Putamen (tissue), 1 donor: ENCODE measurements around the gene ARMC2.

ENCODE experiments used
- DNase-seq: peaks from one replicate; pipeline ENCODE4 v3.0.0-alpha.2; 2016; ENCODE audit warnings: low spot score

The ARMC2 gene

DNA sequence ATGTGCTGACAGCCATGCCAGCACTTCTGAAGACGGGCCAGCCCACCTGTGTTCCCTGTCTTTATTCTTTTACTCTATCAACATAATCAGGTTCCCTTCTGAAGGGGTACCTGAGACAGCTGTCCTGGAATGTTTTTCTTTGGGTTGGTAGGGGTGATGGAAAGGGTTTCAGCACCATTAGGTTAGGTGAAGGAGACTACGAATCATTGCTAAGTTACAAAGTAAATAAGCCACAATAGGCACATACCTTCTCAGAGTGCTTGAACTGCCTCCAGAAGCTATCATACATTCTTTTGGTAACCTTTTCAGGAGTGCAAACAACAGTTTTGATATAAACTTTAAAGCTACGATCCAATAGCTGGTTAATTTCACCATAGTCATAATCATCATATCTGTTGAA lies 140.1 kb downstream of the ARMC2 start:
- DNase-seq: no peak

DNA sequence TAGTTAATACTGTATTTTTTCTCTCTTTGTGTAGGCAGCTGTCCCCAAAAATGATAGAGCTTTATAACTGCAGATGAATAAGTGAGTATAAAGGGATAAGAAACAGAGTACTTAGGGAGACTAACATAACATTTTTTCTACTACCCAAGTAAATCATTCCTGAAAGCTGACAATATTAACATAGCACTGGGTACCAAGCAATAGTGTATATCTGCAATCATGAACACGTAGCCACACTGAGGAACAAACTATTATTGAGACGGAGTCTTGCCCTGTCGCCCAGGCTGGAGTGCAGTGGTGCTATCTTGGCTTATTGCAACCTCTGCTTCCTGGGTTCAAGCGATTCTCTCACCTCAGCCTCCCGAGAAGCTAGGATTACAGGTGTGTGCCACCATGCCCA lies 140.5 kb downstream of the ARMC2 start:
- DNase-seq: no peak

DNA sequence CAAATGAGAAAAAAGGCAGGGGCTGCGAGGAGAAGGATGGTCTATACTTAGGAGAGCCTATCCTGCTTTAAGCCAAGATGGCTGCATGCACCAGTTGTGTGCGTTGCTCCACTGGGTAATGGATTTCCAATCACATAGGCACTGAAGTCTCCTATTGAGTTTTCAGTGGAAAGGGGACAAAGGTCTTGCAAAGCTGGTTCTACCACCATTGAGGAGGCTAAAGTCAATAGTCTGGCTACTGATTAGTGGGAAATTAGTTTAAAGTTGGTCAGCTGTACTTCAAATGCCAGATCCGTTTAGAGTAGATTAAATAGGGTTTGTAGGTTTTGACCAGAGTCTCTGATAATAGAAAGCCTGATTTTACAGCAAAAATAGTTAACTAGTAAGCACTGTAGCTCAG lies 141.5 kb downstream of the ARMC2 start:
- DNase-seq: no peak

DNA sequence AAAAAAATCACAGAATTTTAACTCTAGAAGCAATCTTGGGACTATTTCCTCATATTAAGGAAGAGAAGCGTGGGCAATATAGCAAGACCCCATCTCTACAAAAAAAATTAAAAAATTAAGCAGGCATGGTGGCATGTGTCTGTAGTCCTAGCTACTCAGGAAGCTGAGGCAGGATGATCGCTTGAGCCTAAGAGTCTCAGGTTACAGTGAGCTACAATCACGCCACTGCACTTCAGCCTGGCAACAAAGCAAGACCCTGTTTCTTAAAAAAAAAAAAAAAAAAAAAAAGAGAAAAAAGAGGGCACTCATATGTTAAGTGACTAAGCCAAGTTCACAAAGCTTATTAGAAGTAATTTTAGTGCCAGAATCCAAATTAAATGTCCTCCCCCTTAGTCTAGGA lies 145.7 kb downstream of the ARMC2 start:
- DNase-seq: no peak

DNA sequence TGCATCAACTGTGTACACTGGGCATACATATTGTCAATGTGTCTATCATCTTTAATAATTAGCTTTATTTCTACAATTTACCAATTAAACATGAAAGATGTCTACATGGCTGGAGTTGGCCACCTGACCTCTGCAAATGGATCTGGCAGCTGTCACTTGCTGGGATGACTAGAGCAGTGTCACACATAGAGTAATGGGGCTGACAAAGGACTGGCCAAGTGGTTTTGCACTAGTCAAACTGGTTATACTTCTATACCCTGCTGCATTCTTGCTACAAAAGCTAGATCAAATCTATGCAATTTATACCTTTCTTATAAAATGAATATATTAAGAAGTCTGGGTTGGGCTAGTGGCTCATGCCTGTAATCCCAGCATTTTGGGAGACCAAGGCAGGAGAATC lies 147.1 kb downstream of the ARMC2 start:
- no peak for DNase-seq

DNA sequence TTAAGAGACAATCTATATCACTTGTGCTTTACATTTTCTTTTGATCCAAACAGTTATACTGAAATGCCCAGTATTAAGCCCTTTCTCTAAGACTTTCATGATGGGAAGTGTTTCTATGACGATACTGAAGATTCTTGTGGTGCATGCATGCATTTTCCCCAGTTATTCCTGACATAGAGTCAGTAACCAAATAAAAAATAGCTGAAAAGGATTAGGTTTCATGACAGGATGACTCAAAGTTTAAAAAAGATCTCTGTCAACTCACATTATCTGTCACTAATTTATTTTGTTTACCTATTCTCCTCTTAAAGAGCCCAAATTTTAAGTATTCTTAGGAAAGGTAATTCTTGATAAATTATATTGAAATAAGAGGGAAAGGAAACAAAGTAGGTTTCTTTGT lies 148.0 kb downstream of the ARMC2 start:
- no peak for DNase-seq

DNA sequence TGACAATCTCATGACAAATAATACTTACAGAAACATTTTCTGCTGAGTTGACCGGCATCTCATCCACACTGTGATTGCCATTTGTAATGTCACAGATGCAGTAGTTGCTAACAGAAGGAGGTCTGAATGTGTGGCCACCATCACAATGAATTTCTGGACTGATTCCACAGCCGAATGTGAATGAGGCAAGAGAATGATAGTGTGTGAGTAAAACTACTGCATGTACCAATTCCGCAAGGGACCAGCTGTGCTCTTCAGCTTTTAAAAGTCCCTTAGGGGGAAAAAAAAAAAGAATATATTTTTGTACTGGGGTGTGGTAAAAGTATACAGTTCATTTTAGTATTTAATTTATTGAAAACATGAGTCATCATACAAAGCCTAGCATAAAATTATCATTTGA lies 150.3 kb downstream of the ARMC2 start:
- no peak for DNase-seq

DNA sequence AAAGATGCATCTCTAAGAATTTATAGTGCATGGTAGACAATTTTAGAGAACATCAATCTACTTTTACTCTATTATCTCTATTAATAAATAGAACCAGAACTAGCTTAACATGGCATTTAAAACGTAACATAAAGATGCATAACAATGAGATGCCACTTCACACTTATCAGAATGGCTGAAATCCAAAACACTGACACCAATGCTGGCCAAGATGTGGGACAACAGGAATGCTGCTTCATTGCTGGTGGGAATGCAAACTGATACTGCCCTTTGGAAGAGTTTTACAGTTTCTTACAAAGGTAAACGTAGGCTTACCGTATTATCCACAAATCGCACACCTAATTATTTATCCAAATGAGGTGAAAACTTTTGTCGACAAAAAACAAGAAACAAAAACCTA lies 151.2 kb downstream of the ARMC2 start:
- no peak for DNase-seq

DNA sequence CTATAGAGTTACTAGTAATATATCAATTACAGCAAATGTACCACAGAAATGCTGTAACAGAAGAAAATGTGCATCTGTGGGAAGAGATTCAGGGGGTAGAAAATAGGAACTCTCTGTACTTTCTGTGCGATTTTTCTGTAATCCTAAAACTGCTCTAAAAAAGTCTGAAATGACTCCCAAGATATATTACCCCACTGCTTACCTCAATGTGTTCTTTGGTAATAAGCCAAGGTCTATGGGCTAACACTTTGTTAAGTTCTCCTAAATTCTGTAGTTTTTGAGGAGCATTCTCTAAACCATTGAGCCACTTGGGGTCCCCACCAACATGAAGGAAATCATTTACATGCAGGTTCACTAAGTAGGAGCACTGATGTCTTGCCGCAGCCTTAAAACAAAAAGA lies 152.1 kb downstream of the ARMC2 start:
- no peak for DNase-seq

DNA sequence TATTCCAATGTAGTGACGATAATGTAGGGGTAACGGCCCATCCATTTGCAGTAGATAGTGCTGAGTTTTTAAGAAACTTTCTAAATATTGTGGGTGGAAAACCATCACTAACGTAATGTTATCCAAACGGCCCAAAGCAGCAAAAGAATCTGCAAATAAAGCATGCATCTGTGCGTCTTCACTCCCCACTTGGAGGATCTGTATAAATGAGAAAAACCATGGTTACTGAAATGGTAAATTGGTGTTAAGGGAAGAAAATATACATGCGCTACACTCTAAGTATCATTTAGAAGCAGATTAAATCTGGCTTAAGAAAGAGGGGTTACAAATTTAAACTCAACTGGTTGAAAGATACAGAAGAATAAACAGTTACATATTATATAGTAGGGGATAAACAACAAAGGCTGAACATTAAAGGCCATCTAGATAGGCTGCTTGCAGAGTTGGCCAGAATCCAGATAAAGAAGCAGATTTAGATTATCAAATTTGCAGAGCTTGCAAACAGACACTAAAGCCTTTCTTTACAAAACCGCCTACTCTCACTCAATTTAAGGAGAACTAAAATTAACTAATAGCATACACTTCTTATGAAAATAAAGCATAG lies 153.2 kb downstream of the ARMC2 start:
- no peak for DNase-seq

DNA sequence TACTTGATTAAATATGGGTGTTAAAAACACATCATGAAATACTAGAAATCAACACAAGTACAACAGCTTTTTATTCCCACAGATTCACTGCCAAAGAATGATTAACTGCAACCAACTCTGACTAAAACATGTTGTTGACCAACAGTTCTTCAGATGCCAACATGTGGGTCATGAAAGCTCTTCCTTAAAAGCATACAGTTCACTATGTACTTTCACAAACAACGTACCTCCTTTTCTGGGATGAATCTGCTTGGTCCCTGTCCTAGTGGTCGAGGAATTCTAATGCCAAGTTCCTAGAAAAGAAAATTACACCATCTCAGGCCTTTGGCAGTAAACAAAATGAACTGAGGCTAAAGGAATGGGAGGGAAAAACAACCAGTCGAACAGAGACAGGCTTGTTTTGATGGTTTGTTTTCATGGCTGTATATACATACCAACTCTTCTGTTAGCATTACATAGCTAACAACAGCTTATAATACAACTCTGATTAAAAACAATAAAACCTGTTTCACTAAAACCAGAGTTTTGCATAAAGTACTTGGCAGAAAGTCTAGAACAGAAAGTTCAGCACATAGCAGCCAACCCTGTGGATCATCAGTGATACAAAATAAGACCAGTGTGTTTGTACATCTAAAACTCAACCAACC lies 154.0 kb downstream of the ARMC2 start:
- DNase-seq: peak; percentile 24

DNA sequence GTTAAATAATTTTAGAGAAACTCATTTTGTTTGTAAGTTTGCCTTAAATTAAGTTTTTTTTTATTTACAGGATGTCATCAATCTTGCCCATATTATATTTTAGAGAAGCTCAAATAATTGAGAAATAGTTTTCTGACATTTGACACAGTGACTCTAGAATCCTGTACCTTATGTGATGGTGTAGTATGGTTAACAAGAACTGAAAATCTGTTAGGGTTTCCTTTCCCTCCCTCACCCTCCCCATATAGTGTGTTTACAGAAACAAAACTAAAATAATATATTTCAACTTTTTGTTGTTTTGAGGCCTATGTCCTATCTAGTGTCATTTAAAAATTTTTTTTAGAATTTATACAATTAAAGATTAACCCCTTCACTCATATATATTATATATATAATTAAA lies 154.7 kb downstream of the ARMC2 start:
- no peak for DNase-seq

DNA sequence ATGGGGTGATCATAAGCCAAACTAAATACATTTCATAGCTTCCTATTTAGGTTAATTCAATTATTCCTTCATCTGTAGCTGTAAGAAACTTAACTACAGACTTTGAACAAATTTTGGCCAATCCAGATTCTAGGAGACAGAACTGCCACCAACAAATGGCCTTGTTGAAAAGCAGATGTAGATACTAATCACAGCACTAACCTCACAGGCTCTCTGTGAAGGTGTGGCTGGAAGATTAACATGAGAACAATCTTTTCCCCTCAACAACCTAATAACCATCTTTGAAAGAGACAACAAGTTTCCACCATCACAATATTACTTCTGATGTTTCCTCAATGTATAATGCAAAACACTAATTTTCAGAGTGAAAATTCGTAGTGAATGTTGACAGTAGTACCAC lies 158.6 kb downstream of the ARMC2 start:
- DNase-seq: no peak

DNA sequence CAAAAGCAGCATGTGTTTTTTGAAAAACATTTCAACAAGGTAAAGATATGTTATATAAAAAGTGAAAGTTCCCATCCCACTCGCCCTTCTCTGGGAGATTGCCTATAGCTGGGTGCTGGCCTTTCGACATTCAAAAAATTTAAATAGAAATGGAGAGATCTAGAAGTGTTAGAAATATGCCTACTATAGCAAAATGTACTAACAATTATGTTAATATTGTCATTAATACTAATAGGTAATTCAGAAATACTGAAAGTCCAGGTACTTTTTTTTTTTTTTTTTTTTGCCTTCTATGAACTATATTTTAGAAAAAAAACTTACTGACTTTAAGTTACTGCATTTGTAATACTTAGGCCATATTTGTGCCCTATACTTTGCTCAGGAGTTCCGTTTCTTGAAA lies 159.3 kb downstream of the ARMC2 start:
- no peak for DNase-seq

DNA sequence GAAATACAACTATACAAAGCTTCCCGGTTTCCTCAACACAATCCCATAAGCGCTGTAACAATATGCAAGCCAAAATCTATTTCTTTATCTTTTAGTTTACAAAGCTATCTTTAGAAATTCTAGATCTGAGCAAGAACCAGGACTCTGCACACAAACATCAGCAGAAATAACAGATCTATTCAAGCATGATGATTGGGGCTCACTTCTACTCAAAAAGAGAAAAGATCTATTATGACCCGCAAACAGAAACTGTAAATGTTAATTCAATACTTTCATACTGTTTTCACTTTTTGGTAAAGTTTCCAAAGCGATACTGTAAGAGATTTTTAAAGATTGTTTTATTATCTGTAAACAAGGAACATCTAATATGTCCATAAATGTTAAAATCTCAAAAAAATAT lies 159.8 kb downstream of the ARMC2 start:
- DNase-seq: no peak

DNA sequence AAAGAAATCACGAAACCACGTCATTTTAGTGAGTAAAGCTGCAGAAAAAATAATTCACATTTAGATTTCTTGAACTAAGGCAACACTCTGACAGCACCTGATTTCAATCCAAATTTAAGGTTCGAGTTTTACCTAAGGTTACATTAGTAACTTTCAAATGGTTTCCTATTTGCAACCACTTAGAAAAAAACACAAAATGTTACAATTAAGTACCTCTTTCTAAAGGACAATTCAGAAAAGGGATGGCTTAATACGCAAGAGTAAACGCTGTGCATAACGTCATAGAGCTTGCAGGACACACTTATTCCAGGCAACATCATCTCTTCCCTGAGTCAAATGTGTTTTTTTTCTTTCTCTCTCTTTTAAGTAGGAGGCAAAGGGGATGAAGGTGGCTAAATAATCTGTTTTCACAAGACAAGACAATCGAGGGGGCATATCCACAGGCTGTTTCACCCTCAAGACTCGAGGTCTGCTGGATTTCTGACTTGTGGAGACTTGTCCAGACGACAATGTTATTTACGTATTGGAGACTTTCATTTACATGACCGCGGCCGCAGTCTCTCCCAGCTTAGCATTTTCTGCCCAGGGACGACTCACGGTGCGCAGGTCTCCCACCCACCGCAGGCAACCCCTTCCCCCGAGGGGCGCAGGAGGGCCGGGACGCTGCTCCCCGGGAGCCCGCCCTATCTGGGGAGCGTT lies 160.5 kb downstream of the ARMC2 start:
- DNase-seq: peak; percentile 56

DNA sequence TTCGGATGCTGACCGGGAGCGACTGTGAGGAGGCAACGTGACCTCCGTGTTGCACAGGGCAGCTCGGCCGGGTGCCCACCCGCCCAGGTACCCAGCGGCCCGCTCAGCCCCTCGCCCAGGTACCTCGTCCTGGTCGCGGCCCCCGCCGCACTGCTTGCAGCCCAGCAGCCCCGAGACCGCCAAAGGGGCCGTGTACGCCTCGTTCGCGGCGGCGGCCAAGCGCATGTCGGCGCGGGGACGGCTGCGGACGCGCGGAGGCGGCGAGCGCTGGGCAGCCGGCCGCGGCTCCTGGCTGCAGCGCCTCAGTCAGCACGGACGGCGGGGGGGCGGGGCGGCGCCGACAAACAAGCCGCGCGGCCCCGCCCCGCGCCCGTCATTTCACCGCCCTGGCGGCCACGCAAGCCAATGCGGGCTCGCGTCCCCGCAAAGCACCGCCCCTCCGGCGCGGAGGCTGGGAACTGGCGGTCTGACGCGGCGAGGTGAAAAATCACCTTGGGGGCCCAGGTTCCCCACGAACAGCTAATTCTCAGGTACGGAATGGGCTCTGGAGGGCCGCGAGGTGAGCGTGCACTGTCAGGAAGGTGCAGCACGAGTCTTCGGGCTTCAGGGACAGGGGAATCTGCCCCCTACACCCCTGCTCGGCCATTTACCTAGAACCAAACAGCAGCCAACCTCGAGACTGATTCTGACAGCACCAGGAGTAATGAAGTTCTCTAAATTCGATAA lies 161.2 kb downstream of the ARMC2 start:
- peak; percentile 92 for DNase-seq

DNA sequence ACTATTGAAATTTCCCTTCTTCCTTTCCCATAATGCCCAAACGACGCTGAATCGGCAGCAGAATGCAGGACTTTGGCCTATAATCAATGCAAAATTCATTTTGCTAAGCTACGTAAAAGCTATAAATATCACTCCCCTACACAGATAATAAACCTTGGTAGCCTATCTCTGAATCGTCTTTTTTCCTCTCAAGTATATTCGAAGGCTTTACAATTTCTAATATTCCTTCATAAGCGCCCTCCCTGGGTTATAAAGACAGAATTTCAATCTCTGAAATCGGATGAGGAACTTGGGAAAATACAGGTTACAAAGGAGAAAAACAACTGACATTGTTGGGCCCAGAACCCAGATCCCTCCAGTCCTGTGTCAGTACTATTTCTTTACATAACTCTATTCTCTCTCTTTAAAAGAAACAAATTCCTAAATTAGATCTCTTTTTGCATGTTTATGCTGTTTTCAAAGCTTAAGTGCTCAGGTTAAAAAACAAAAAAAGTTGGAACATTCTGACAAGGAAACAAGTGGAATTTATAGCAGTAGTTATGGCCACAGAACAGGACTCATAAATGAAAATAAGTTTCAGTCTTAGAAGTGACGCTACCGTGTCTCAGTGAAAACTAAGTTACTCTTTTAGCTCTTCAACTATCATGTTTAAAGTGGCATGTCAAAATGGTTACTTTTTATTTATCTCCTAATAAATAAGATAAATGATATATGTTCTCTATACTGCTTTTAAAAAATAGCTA lies 161.9 kb downstream of the ARMC2 start:
- DNase-seq: no peak

DNA sequence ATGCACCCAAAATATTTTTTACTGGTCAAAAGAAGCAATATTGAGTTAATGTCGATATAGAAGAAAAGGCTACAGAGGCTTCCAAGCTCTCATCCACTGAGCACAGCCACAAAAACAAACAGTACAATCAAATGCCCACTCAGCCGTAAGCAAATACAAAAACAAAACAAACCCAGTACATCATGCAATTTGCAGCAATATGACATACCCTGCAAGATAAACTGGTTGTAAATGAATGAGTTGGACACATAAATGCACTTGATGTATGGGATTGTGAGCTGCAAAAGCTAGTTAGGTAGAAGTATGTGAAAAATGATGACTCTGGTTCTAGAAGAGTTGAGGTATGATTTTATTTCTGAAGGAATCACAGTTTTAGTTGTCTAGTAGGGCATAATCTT lies 162.5 kb downstream of the ARMC2 start:
- DNase-seq: no peak

DNA sequence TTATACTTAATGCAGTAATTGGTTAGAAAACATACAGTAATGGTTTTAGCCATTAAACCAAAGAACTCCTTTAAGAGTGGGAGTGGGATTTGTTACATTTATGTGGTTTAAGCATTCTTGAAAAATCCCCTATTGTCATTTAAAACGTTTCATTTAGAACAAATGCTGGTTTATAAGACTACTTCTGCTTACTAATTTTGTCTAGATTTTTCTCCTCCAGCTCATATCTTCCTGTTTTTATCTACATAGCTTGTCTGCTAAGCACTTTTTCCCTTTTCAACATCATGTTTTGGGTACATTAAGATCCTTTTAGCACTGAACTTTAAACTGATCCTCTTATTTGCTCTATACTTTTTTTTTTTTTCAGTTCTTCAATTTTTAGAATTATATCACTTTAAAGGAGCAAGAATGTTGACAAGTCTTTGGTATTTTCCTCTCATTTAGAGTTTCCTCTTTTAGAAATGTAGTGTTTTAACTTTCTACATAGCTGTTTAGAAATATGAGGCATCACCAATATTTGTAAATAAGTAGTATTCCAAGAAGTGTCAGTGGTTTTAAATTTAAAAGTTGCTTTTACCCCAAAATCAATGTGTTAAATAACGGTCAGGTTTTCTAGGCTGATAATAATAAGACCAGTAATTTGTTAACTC lies 165.6 kb downstream of the ARMC2 start:
- no peak for DNase-seq

DNA sequence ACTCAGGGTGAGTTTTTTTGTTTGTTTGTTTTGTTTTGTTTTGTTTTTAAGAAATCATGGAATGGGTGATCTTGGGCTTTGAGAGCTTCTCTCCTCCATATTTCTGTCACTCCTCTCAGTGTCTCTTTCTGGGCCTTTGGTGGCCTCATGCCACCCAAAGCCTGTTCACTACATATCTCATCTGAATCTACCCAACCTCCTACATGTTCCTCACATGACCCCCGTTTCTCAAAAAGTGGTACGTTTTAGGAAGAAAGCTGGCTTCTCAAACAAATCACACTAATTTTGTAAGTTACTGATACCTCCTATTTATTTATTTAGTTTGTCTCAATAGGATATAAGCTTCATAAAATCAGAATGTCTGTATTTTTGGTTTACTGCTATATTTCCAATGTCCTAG lies 166.4 kb downstream of the ARMC2 start:
- no peak for DNase-seq

DNA sequence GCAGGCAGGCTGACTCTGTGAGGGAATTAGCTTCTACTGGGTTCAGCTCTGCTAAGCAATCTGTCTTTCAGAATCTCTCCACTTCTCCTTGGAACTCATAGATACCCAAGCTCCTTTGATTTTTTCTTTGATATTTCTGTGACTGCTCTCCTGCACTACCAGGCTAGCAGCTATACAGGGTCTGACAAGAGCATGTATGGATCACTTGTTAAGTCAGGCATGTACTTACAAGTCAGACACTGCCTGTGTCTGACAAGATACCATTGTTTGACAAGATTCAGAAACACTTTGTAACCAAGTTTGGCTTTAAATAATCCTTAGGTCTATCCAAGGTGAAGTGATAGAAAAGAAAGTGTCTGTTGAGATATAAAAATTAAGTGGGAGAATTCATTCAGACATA lies 167.0 kb downstream of the ARMC2 start:
- no peak for DNase-seq
